BJ (cell line): ENCODE results near the gene CRISPLD2. TPM values are rescaled to one million over a fixed set of nuclear protein-coding genes. Genes with fewer than 3 reads are reported as not detected.

Experiments
- CTCF ChIA-PET: fragments of 350-600 bp; formaldehyde crosslinking; extraction: SDS; loops from one replicate; lab custom pipeline; 2021; ENCODE audit warnings: antibody characterized with exemption, inconsistent platforms; lab: Yijun Ruan, JAX
- POLR2A ChIA-PET: fragments of 300-600 bp; sonication (Branson Sonifier 250); formaldehyde crosslinking; extraction: SDS; loops from one replicate; lab custom pipeline; 2021; ENCODE audit warnings: antibody characterized with exemption; lab: Charles Lee
- DNase-seq: peaks from one replicate; pipeline ENCODE4 v3.0.0-alpha.2; 2011; ENCODE audit warnings: low read depth
- H3K27me3 ChIP-seq: 2 replicates; pipeline ENCODE4 v1.6.0; 2011; ENCODE audit warnings: low read length; ENCODE audit not compliant: control insufficient read depth, insufficient read depth
- H3K36me3 ChIP-seq: 2 replicates; pipeline ENCODE4 v1.5.1; 2011; ENCODE audit warnings: low read length; ENCODE audit not compliant: control insufficient read depth, insufficient read depth
- H3K4me3 ChIP-seq: 2 replicates; pipeline ENCODE4 v1.5.1; 2011; ENCODE audit warnings: low read depth, mild to moderate bottlenecking, control low read depth, low read length
- CTCF ChIP-seq: IDR thresholded peaks from 2 replicates; pipeline ENCODE4 v1.5.1; 2011; ENCODE audit warnings: low read depth, mild to moderate bottlenecking, control low read depth, inconsistent platforms, low read length, moderate library complexity; ENCODE audit not compliant: insufficient read depth
- polyA plus RNA-seq: library from polyadenylated mRNA; depleted of rRNA; stranded (reverse); fragments of >200 nt; gene quantifications from 2 replicates; pipeline ENCODE4 v1.2.3, GENCODE V29; 2011

The CRISPLD2 gene
- polyA plus RNA-seq, 1 experiment = 183 TPM

- no peak for DNase-seq
- Histone ChIP-seq H3K36me3 (no peaks in the 10 kb centered on the region; the same call in 1 of the 2 replicates), H3K27me3 (peaks cover 7% of the 10 kb centered on the region), H3K4me3 (no peak overlapping the region)
- POLR2A ChIA-PET = no interaction called here
- CTCF ChIA-PET = no interaction called here
- no peak for TF ChIP-seq CTCF
Observed at GRCh38 chr16:84914273-84914672, 94.5 kb downstream of the CRISPLD2 start.

GRCh38 chr16:84916178-84916577, 96.4 kb downstream of the CRISPLD2 start:
- ChIA-PET CTCF (interaction anchor here (1.2 kb wide), 1 partner anchor 9 kb away, joined by 5 read pairs; no protein-coding TSS in a partner anchor), POLR2A (no interaction called here)
- no peak for TF ChIP-seq CTCF
- peaks cover 7% of the 10 kb centered on the region for H3K27me3 ChIP-seq
- no peak for DNase-seq
- H3K36me3 ChIP-seq = no peaks in the 10 kb centered on the region; the same call in 1 of the 2 replicates
- H3K4me3 ChIP-seq = no peak overlapping the region

GRCh38 chr16:84916850-84917249, 97.1 kb downstream of the CRISPLD2 start:
- ChIA-PET CTCF (interaction anchor here (0.6 to 1.2 kb wide), 2 partner anchors 8 to 9 kb away, joined by 3 to 5 read pairs; no protein-coding TSS in a partner anchor), POLR2A (no interaction called here)
- Histone ChIP-seq H3K36me3 (no peaks in the 10 kb centered on the region; the same call in 1 of the 2 replicates), H3K27me3 (peaks cover 7% of the 10 kb centered on the region), H3K4me3 (no peak overlapping the region)
- TF ChIP-seq CTCF = no peak
- no peak for DNase-seq

GRCh38 chr16:84917492-84917891, 97.7 kb downstream of the CRISPLD2 start:
- Histone ChIP-seq H3K27me3 (peaks cover 7% of the 10 kb centered on the region), H3K4me3 (no peak overlapping the region), H3K36me3 (no peaks in the 10 kb centered on the region; the same call in 1 of the 2 replicates)
- ChIA-PET CTCF (interaction anchor here (0.6 kb wide), 1 partner anchor 8 kb away, joined by 3 read pairs; no protein-coding TSS in a partner anchor), POLR2A (no interaction called here)
- TF ChIP-seq CTCF = no peak
- DNase-seq = no peak

GRCh38 chr16:84918006-84918909, 98.5 kb downstream of the CRISPLD2 start:
- no peak for DNase-seq
- ChIA-PET CTCF (interaction anchor here (1.0 kb wide), 1 partner anchor 53 kb away, joined by 7 read pairs; no protein-coding TSS in a partner anchor), POLR2A (no interaction called here)
- no peak for TF ChIP-seq CTCF
- H3K27me3 ChIP-seq = peaks cover 7% of the 10 kb centered on the region
- H3K4me3 ChIP-seq = no peak overlapping the region
- H3K36me3 ChIP-seq = no peaks in the 10 kb centered on the region; the same call in 1 of the 2 replicates
